ENCODE results near the gene GPR160.

The GPR160 gene

GRCh38 chr3:170027233-170028102 lies 10.3 kb upstream of the GPR160 start:
- no peak for DNase-seq (ENCODE audit: low read depth)

GRCh38 chr3:170033489-170033888 lies 4.3 kb upstream of the GPR160 start:
- peak; percentile 17 for DNase-seq (ENCODE audit: low read depth)

GRCh38 chr3:170038434-170039110 lies 777 bp downstream of the GPR160 start:
- no peak for DNase-seq (ENCODE audit: low read depth)

- no peak for DNase-seq (ENCODE audit: low read depth)
Measured at GRCh38 chr3:170040418-170040817, 2.6 kb downstream of the GPR160 start.

- DNase-seq (ENCODE audit: low read depth) = no peak
Measured at GRCh38 chr3:170043506-170043905, 5.7 kb downstream of the GPR160 start.

- no peak for DNase-seq (ENCODE audit: low read depth)
Measured at GRCh38 chr3:170044271-170044670, 6.5 kb downstream of the GPR160 start.

- DNase-seq (ENCODE audit: low read depth) = no peak
Measured at GRCh38 chr3:170044795-170045244, 7.0 kb downstream of the GPR160 start.

GRCh38 chr3:170046269-170047132 lies 8.7 kb downstream of the GPR160 start:
- DNase-seq (ENCODE audit: low read depth) = no peak

- DNase-seq (ENCODE audit: low read depth) = no peak
Measured at GRCh38 chr3:170047133-170047404, 9.3 kb downstream of the GPR160 start.

GRCh38 chr3:170049146-170050000 lies 11.6 kb downstream of the GPR160 start:
- no peak for DNase-seq (ENCODE audit: low read depth)

GRCh38 chr3:170050753-170051152 lies 13.0 kb downstream of the GPR160 start:
- DNase-seq (ENCODE audit: low read depth) = no peak

- no peak for DNase-seq (ENCODE audit: low read depth)
Measured at GRCh38 chr3:170052398-170052797, 14.6 kb downstream of the GPR160 start.

- DNase-seq (ENCODE audit: low read depth) = no peak
Measured at GRCh38 chr3:170054204-170054603, 16.4 kb downstream of the GPR160 start.

- no peak for DNase-seq (ENCODE audit: low read depth)
Measured at GRCh38 chr3:170055209-170055608, 17.4 kb downstream of the GPR160 start.

GRCh38 chr3:170056710-170057454 lies 19.1 kb downstream of the GPR160 start:
- DNase-seq (ENCODE audit: low read depth) = no peak

- DNase-seq (ENCODE audit: low read depth) = no peak
Measured at GRCh38 chr3:170057550-170057949, 19.8 kb downstream of the GPR160 start.

- DNase-seq (ENCODE audit: low read depth) = no peak
Measured at GRCh38 chr3:170058127-170058526, 20.3 kb downstream of the GPR160 start.

GRCh38 chr3:170059447-170059846 lies 21.7 kb downstream of the GPR160 start:
- DNase-seq (ENCODE audit: low read depth) = no peak

GRCh38 chr3:170062068-170062467 lies 24.3 kb downstream of the GPR160 start:
- DNase-seq (ENCODE audit: low read depth) = no peak

GRCh38 chr3:170062769-170063168 lies 25.0 kb downstream of the GPR160 start:
- DNase-seq (ENCODE audit: low read depth) = no peak

GRCh38 chr3:170063691-170064090 lies 25.9 kb downstream of the GPR160 start:
- DNase-seq (ENCODE audit: low read depth) = no peak

All from stimulated activated CD8-positive, alpha-beta memory T cell treated with anti-CD3 and anti-CD28 coated beads, Interleukin-12 subunit alpha, Interleukin-12 subunit beta, amount 100 ng/mL, for 1 hour (primary cell).